GM10266 (cell line): ENCODE data around the gene ABTB1.

Experiments used
- DNase-seq: peaks from one replicate; pipeline ENCODE4 v3.0.0; 2012; ENCODE audit errors: extremely low spot score
- TF ChIP-seq, protein P1 (sequence below): IDR thresholded peaks from 2 replicates; pipeline ENCODE4 v1.5.1; 2012; ENCODE audit warnings: mild to moderate bottlenecking, low read depth; ENCODE audit not compliant: control insufficient read depth, insufficient read depth; ENCODE audit errors: missing control alignments

Gene ABTB1

DNA sequence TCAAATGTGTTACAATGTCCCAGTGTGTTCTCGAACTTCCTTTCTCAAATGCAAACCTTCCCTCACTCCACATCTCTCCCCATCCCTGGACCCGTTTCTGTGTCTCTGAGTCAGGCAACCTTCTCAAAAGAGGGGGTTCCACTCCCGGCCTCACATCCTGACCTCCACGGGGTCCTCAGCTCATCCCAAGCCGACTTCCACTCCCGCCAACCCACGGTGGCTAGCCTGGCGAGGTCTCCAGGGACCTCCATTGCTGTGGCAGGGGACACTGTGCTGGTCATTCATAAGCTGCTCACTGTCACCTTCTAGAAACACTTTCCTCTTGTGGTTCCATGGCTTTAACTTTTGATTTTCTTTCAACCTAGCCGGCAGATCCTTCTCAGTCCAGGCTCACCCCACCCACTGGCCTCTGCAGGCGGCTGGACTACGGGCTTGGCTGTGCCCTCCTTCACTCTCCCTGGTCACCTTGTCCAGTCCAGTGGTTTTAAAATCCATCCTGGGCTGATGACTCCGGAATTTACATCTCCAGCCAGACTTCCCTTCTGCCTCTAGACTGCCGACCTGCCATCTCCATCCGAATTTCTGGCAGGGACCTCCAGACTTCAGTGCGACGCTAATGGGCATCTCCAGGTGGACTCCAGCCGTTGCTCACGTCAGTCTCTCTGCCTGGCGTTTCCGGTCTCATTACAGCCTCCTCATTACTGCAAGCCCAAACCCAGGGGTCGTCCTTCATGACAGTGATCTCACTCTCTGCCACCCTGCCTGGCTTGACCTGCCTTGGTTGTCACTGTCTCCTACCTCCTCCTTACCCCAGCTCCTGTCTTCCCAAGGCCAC is 20.0 kb downstream of the ABTB1 start:
- no peak for DNase-seq
- TF ChIP-seq, protein P1, sequence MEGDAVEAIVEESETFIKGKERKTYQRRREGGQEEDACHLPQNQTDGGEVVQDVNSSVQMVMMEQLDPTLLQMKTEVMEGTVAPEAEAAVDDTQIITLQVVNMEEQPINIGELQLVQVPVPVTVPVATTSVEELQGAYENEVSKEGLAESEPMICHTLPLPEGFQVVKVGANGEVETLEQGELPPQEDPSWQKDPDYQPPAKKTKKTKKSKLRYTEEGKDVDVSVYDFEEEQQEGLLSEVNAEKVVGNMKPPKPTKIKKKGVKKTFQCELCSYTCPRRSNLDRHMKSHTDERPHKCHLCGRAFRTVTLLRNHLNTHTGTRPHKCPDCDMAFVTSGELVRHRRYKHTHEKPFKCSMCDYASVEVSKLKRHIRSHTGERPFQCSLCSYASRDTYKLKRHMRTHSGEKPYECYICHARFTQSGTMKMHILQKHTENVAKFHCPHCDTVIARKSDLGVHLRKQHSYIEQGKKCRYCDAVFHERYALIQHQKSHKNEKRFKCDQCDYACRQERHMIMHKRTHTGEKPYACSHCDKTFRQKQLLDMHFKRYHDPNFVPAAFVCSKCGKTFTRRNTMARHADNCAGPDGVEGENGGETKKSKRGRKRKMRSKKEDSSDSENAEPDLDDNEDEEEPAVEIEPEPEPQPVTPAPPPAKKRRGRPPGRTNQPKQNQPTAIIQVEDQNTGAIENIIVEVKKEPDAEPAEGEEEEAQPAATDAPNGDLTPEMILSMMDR = no peak

DNA sequence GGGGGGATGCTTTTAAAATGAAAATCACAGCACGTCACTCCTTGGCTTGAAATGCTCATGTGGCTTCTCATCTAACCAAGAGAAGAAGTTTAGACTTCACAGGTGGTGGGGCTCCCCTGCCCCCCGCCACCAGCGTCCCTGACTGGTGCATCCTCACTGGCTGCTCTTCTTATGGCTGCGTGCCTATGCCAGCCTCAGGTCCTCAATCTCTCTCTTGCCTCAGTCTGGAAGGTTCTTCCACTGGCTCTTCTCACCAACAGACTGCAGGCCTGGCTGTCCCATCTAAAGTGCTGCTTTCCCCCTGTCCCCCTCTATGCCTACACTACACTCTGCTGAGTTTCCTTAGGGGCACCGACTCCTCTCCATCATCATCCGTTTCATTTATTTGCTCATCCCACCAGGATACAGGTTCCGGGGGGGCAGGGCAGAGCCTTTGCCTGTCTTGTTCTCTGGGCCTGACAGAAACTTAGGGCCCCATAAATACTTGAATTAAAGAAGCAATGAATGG is 20.6 kb downstream of the ABTB1 start:
- TF ChIP-seq, protein P1 = no peak
- DNase-seq = no peak

DNA sequence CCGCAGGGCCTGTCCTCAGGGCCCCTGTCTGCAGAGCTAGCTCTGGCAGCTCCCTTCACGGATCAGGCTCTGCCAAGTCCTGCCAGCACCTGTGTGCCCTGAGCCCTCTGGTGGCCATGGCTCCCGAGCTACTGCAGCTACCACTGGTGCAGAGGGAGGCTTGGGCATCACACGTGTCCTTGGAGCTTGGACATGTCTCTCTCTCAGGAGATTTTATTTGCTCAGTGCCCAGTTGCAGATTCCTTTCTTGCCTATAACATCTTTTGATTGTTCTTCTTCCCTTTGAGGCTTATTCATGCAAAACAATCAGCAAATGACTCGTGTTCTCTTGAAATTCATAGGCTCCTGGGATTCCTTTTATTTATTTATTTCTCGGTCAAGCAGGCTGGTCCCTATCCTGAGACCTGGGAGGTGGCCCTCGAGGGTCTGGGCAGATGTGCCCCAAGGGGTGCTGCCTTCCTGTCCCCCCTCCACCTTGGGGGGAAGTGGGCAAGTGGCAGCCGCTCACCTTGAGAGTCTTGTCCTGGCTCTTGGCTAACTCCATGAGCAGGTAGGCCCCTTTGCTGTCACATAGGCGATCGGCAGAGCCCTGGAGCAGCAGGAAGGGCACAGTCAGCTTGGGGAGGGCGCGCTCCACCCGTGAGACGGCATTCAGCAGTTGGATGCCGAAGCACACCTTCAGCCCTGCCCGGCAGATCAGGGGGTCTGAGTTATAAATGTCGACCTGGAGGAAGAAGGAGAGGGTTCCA is 21.9 kb downstream of the ABTB1 start:
- TF ChIP-seq, protein P1 = peak; percentile 27

DNA sequence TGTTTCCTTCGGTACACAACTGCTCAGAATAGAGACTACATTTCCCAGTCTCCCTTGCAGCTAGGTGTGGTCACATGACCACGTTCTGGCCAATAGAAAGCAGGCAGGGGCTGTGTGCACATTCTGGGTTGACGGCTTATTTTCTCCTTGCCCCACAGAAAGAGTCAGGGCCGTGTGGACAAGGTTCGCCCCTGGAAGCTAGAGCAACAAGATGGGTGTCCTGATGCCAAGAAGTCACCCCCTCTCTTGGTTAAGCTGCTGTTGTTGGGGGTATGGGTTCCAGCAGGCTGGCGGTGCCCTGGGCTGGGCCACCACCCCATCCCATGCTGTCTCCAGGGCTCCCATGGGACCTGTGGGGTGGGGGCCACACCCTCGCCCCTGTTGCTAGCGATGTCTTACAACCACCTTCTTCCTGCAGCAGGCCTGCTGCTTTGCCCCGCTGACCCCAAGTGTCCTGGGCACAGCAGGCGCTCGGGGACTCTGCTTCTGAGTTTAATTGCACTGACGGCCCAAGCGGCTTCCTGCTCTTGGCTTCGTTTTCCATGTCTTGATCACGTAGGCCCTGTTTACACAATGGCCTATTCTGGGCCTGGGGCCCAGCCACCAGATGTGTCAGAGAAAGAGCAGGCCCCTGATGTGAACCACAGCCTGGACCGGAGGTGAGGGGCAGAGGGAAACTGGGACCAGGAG is 24.9 kb downstream of the ABTB1 start:
- DNase-seq = peak; percentile 75
- TF ChIP-seq, protein P1 = no peak

More for the DNA sequence above, 21.9 kb downstream of the ABTB1 start:
- no peak for DNase-seq

DNA sequence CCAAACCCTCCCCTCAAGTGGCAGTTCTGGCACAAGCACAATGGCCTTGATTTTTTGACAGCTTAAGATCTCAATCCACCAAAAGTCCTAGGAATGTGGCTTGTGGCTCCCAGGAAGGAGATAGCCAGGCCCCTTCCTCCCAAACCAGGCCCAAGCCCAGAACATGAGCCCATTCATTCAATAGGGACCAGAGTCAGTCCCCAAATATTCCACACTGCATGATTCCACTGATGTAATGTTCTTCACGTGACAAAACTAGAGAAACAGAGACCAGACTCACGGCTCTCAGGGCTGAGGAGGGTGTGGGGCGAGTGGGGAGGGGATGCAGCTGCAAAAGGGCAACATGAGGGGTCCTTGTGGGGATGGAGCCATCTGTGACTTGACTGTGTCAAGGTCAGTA is 25.5 kb downstream of the ABTB1 start:
- DNase-seq = no peak
- TF ChIP-seq, protein P1 = no peak

DNA sequence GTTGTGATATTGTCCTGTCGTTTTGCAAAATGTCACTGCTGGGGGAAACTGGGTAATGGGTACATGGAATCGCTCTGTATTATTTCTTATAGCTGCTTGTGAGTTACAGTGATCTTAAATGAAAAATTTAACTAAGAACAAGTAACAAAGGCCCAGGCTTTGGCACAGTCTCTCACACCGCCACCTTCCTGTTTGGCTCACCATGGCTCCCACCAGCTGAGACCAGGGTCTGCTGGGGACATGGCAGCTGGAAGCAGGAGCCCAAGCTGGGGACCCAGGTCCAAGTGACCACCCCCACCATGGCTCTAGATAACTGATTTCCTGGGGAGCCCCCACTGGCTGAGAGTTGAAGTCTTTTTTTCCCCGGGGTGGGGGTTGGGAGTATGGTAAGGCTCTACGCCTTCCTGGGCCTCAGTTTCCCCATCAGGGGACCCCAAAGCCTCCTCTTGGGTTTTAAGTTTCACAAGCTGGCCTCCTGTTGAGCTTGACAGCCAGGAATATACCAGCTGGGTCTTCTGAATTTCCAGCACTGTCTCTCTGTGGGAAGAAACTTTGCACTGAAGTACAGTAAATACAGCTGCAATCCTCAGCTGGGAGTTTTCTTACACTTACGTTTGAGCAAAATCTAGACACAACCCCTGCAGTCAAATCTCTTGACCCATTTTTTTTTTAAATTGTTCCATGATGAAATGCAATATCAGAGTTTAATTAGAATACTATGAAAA is 26.1 kb downstream of the ABTB1 start:
- TF ChIP-seq, protein P1 = no peak
- DNase-seq = no peak
